Gastroesophageal sphincter (tissue), 3 donors: ENCODE measurements around the gene ACTL7B.

Experiments used
- CTCF ChIP-seq, 4 experiments: fragments of 200-600 bp in 2 of 4; fragments of 450-650 bp in 2 of 4; sonication (generic) in 1 of 4; IDR thresholded peaks; one replicate each; pipeline ENCODE4 v1.5.1; 2017 to 2019; ENCODE audit warnings: antibody characterized with exemption in 4 of 4, mild to moderate bottlenecking in 2 of 4, moderate library complexity in 2 of 4
- POLR2A ChIP-seq, 2 donors: fragments of 450-650 bp; IDR thresholded peaks; one replicate each; pipeline ENCODE4 v1.6.1; 2017; ENCODE audit warnings: antibody characterized with exemption in 2 of 2, mild to moderate bottlenecking in 2 of 2, moderate library complexity in 1 of 2

GRCh38 chr9:108863891-108864290, 8.1 kb upstream of the ACTL7B start:
- TF ChIP-seq CTCF (IDR thresholded peaks at IDR 0.05) (no peak), POLR2A (IDR thresholded peaks at IDR 0.05) (no peak)
